Smooth muscle cell (in vitro differentiated cells): Measurements from ENCODE around the gene DDO. TPM values are rescaled to one million over a fixed set of nuclear protein-coding genes. Genes with fewer than 3 reads are reported as not detected.

Experiments used
- DNase-seq: peaks from one replicate; lab custom pipeline; 2025; ENCODE audit not compliant: unreplicated experiment; lab: John Stamatoyannopoulos, UW
- H2AFZ ChIP-seq: fragments of 200-600 bp; sonication (generic); 2 replicates; pipeline ENCODE4 v1.6.0; 2016; ENCODE audit warnings: antibody characterized with exemption, low read depth, mild to moderate bottlenecking
- H3F3A ChIP-seq: fragments of 200-600 bp; sonication (generic); 2 replicates; pipeline ENCODE4 v1.6.0; 2017; ENCODE audit warnings: antibody characterized with exemption, low read depth
- H3K27ac ChIP-seq: fragments of 200-600 bp; sonication (generic); 2 replicates; pipeline ENCODE4 v1.5.1; 2016; ENCODE audit warnings: low read depth, mild to moderate bottlenecking
- H3K27me3 ChIP-seq: fragments of 200-600 bp; sonication (generic); 2 replicates; pipeline ENCODE4 v1.6.1; 2016; ENCODE audit warnings: low read depth, mild to moderate bottlenecking
- H3K36me3 ChIP-seq: fragments of 200-600 bp; sonication (generic); 2 replicates; pipeline ENCODE4 v1.5.1; 2016; ENCODE audit warnings: low read depth
- H3K4me1 ChIP-seq: fragments of 200-600 bp; sonication (generic); 2 replicates; pipeline ENCODE4 v1.5.1; 2016; ENCODE audit warnings: low read depth
- H3K4me2 ChIP-seq: fragments of 200-600 bp; sonication (generic); 2 replicates; pipeline ENCODE4 v1.6.0; 2016; ENCODE audit warnings: mild to moderate bottlenecking
- H3K4me3 ChIP-seq: fragments of 200-600 bp; sonication (generic); 2 replicates; pipeline ENCODE4 v1.5.1; 2016; ENCODE audit warnings: mild to moderate bottlenecking
- H3K79me2 ChIP-seq: fragments of 200-600 bp; sonication (generic); 2 replicates; pipeline ENCODE4 v1.6.0; 2016; ENCODE audit warnings: low read depth, mild to moderate bottlenecking
- H3K9ac ChIP-seq: fragments of 200-600 bp; sonication (generic); 2 replicates; pipeline ENCODE4 v1.6.0; 2016; ENCODE audit warnings: low read depth
- H3K9me3 ChIP-seq: fragments of 200-600 bp; sonication (generic); replicated peaks from 2 replicates; pipeline ENCODE4 v1.5.1; 2016; ENCODE audit warnings: low read depth
- H4K20me1 ChIP-seq: fragments of 200-600 bp; sonication (generic); 2 replicates; pipeline ENCODE4 v1.6.0; 2016; ENCODE audit warnings: low read depth
- WGBS: methylation state at CpG from one replicate; pipeline ENCODE4 v1.1.7; 2016; ENCODE audit warnings: low lambda C conversion rate; 5-methylcytosine and 5-hydroxymethylcytosine counted together
- polyA plus RNA-seq: library from polyadenylated mRNA; unstranded; fragments of >200 nt; fragmentation: Nextera tagmentation; extraction: Ambion mirVana; gene quantifications from 2 replicates; pipeline ENCODE4 v1.2.1, GENCODE V29; 2016
- total RNA-seq: library from RNA; depleted of rRNA; stranded (reverse); fragments of >200 nt; gene quantifications from 2 replicates; pipeline ENCODE4 v1.2.3, GENCODE V29; 2014
- TF ChIP-seq, protein P1 (sequence below): fragments of 200-600 bp; sonication (generic); IDR thresholded peaks from 2 replicates; pipeline ENCODE4 v1.5.1; 2017; ENCODE audit warnings: borderline replicate concordance, mild to moderate bottlenecking, antibody characterized with exemption; ENCODE audit not compliant: insufficient read depth, poor library complexity, severe bottlenecking

Gene DDO
- total and polyA plus RNA-seq, 2 experiments from 2014 or later: not detected

DNA sequence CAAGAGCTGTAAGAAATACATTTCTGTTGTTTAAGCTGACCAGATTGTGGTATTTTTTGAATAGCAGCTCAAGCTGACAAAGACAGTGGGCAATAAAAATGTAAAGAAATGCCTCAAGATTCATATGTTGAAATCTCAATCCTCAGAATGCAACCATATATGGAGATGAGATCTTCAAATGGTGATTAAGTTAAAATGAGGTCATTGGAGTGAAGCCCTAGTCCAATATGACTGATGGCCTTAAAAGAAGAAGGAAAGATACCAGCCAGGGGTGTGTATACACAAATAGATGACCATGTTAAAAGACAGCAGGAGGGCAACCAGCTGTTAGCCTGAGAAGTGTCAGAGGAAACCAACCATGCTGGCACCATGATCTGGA, 7.1 kb upstream of the DDO start:
- Histone ChIP-seq H3K36me3 (no peaks in the 10 kb centered on the region), H3K27me3 (peaks cover 16% of the 10 kb centered on the region), H3F3A (no peaks in the 10 kb centered on the region), H3K4me2 (no peak overlapping the region), H2AFZ (no peak overlapping the region), H3K9ac (no peak overlapping the region), H3K79me2 (no peaks in the 10 kb centered on the region), H3K4me1 (no peaks in the 10 kb centered on the region), H3K27ac (no peak overlapping the region), H4K20me1 (no peaks in the 10 kb centered on the region), H3K4me3 (no peak overlapping the region), H3K9me3 (no peaks in the 10 kb centered on the region)
- DNase-seq: no peak
- TF ChIP-seq, protein P1, sequence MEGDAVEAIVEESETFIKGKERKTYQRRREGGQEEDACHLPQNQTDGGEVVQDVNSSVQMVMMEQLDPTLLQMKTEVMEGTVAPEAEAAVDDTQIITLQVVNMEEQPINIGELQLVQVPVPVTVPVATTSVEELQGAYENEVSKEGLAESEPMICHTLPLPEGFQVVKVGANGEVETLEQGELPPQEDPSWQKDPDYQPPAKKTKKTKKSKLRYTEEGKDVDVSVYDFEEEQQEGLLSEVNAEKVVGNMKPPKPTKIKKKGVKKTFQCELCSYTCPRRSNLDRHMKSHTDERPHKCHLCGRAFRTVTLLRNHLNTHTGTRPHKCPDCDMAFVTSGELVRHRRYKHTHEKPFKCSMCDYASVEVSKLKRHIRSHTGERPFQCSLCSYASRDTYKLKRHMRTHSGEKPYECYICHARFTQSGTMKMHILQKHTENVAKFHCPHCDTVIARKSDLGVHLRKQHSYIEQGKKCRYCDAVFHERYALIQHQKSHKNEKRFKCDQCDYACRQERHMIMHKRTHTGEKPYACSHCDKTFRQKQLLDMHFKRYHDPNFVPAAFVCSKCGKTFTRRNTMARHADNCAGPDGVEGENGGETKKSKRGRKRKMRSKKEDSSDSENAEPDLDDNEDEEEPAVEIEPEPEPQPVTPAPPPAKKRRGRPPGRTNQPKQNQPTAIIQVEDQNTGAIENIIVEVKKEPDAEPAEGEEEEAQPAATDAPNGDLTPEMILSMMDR: no peak

DNA sequence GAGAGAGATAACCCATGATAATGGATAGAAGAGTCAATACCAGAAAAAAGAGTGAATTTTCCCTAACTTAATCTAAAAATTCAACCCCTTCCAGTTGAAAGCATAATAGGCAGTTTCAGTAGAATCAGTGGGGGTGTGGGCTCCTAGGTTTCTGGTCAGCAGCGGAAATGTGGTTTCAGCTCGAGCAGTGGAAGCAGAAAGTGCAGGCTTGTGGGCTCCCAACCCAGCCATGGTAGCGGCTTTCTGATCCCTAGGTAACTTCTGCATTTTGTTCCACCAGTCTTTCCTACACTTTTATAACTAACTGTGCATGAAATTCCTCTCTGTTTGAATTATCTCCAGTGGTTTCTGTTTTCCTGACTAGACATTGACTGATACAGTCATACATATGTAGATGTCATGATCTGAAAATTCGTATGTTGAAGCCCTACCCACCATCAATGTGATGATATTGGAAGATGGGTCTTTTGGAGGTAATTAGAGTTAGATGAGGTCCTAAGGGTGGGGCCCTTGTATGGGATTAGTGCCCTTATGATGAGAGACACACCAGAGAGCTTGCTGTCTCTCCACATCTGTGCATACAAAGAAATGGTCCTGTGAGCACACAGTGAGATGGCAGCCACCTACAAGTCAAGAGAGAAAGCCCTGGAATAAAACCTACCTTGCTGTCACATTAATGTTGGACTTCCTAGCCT, 6.5 kb upstream of the DDO start:
- no peaks in the 10 kb centered on the region for H3K79me2 ChIP-seq
- no peak for DNase-seq
- no peaks in the 10 kb centered on the region for H3K36me3 ChIP-seq
- peaks cover 16% of the 10 kb centered on the region for H3K27me3 ChIP-seq
- H4K20me1 ChIP-seq: no peaks in the 10 kb centered on the region
- no peak overlapping the region for H3K9ac ChIP-seq
- no peak overlapping the region for H3K4me3 ChIP-seq
- H2AFZ ChIP-seq: no peak overlapping the region
- no peak overlapping the region for H3K4me2 ChIP-seq
- H3K27ac ChIP-seq: no peak overlapping the region
- TF ChIP-seq, protein P1: no peak
- WGBS: 86% methylated on average over 4 of the region's 4 CpGs
- H3F3A ChIP-seq: no peaks in the 10 kb centered on the region
- H3K4me1 ChIP-seq: no peaks in the 10 kb centered on the region
- no peaks in the 10 kb centered on the region for H3K9me3 ChIP-seq

- H3K36me3 ChIP-seq: no peaks in the 10 kb centered on the region
- H3K4me3 ChIP-seq: no peak overlapping the region
- H3K9me3 ChIP-seq: no peaks in the 10 kb centered on the region
- H3K9ac ChIP-seq: no peak overlapping the region
- no peak overlapping the region for H3K4me2 ChIP-seq
- H3K27me3 ChIP-seq: peaks cover 4% of the 10 kb centered on the region
- no peaks in the 10 kb centered on the region for H3K4me1 ChIP-seq
- no peaks in the 10 kb centered on the region for H4K20me1 ChIP-seq
- no peak for DNase-seq
- WGBS: 87% methylated on average over 6 of the region's 6 CpGs
- H3K79me2 ChIP-seq: no peaks in the 10 kb centered on the region
- no peak overlapping the region for H2AFZ ChIP-seq
- no peak overlapping the region for H3K27ac ChIP-seq
- TF ChIP-seq, protein P1: no peak
- no peaks in the 10 kb centered on the region for H3F3A ChIP-seq
Measured at GRCh38 chr6:110419028-110419739, 3.8 kb upstream of the DDO start.
